ENCODE measurements around the gene DUOX1. TPM values are rescaled to one million over a fixed set of nuclear protein-coding genes. Genes with fewer than 3 reads are reported as not detected.

The DUOX1 gene
- total and polyA plus RNA-seq, 9 of the 15 experiments (the other 6 are each of a cell fraction or from before 2014, with no cell fraction given): 0.01 to 0.22 (median 0.01) TPM; not detected in 6

DNA sequence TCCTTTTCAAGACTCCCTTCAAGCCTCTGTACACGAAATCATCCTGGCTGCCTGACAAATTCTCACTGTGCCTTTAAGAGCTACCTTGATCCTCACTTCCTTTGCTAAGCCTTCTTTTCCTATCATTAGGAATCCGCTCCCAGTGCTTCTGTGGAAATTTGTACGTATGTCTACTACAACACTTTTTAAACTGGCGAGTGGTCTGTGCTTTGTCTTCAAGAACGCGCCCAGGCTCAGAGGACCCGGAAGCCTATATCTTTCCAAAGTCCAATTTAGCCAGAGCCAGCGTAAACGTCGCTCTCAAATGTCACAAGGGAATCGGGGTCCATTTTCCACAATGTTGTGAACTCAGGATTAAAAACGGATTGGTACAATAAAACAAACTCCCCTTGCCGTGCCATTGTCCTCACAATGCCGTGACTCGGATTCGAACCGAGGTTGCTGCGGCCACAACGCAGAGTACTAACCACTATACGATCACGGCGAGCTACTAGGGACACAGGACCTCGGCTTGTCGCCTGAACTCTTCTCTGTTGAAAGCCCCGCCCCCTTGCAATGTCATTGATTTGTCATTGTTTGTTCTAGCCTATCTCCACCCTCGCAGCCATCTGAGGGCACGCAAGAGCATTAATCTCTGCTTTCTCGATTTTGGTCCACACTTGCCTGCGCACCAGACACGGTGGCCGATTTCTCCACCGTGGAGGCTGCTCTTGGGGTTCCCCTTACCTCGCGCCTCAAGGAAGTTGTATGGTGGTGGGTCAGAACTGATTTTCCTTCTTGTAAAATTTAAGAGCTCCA lies 70.4 kb downstream of the DUOX1 start (continued):
- TF ChIP-seq, protein P1, sequence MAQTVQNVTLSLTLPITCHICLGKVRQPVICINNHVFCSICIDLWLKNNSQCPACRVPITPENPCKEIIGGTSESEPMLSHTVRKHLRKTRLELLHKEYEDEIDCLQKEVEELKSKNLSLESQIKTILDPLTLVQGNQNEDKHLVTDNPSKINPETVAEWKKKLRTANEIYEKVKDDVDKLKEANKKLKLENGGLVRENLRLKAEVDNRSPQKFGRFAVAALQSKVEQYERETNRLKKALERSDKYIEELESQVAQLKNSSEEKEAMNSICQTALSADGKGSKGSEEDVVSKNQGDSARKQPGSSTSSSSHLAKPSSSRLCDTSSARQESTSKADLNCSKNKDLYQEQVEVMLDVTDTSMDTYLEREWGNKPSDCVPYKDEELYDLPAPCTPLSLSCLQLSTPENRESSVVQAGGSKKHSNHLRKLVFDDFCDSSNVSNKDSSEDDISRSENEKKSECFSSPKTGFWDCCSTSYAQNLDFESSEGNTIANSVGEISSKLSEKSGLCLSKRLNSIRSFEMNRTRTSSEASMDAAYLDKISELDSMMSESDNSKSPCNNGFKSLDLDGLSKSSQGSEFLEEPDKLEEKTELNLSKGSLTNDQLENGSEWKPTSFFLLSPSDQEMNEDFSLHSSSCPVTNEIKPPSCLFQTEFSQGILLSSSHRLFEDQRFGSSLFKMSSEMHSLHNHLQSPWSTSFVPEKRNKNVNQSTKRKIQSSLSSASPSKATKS (CRISPR knock-in tag; IDR thresholded peaks at IDR 0.05): no peak
- TF ChIP-seq HDAC3 (IDR thresholded peaks at IDR 0.05; ENCODE audit: borderline replicate concordance, partially characterized antibody) (no peak), ZBTB1 (CRISPR knock-in tag; IDR thresholded peaks at IDR 0.05; ENCODE audit: borderline replicate concordance, low read depth) (no peak), ZKSCAN8 (CRISPR knock-in tag; IDR thresholded peaks at IDR 0.05) (no peak), DEAF1 (CRISPR knock-in tag; IDR thresholded peaks at IDR 0.05) (no peak), MCM7 (IDR thresholded peaks at IDR 0.05) (no peak), BRF1 (IDR thresholded peaks at IDR 0.05; ENCODE audit: borderline replicate concordance, extremely low read depth, insufficient read length) (peak; percentile 50), DLX4 (CRISPR knock-in tag; IDR thresholded peaks at IDR 0.05) (no peak), NFYB (IDR thresholded peaks at IDR 0.05; ENCODE audit: extremely low read depth, insufficient read length) (no peak), POLR2A (conservative IDR thresholded peaks at IDR 0.05) (no peak), ZNF408 (CRISPR knock-in tag; IDR thresholded peaks at IDR 0.05; ENCODE audit: low read depth) (no peak), EP400 (IDR thresholded peaks at IDR 0.05) (peak; percentile 35; the same call in 1 of the 2 replicates), ZNF644 (tag; IDR thresholded peaks at IDR 0.05; ENCODE audit: low read depth) (no peak), CBX3 (IDR thresholded peaks at IDR 0.05; ENCODE audit: borderline replicate concordance in 1 of 2, low read length in 2 of 2) (peak in 1 of 2 experiments; percentile 19; a peak in 1 of 3 replicates), MAFK (IDR thresholded peaks at IDR 0.05; ENCODE audit: low read length) (peak; percentile 68)
- TF ChIP-seq, protein P2, sequence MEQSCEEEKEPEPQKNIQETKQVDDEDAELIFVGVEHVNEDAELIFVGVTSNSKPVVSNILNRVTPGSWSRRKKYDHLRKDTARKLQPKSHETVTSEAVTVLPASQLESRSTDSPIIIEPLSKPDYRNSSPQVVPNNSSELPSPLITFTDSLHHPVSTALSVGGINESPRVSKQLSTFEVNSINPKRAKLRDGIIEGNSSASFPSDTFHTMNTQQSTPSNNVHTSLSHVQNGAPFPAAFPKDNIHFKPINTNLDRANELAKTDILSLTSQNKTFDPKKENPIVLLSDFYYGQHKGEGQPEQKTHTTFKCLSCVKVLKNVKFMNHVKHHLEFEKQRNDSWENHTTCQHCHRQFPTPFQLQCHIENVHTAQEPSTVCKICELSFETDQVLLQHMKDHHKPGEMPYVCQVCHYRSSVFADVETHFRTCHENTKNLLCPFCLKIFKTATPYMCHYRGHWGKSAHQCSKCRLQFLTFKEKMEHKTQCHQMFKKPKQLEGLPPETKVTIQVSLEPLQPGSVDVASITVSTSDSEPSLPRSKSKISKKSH (CRISPR knock-in tag; IDR thresholded peaks at IDR 0.05): no peak
- TF ChIP-seq, protein P3, sequence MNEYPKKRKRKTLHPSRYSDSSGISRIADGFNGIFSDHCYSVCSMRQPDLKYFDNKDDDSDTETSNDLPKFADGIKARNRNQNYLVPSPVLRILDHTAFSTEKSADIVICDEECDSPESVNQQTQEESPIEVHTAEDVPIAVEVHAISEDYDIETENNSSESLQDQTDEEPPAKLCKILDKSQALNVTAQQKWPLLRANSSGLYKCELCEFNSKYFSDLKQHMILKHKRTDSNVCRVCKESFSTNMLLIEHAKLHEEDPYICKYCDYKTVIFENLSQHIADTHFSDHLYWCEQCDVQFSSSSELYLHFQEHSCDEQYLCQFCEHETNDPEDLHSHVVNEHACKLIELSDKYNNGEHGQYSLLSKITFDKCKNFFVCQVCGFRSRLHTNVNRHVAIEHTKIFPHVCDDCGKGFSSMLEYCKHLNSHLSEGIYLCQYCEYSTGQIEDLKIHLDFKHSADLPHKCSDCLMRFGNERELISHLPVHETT (CRISPR knock-in tag; conservative IDR thresholded peaks at IDR 0.05 in 1 of 2, IDR thresholded peaks at IDR 0.05 in 1 of 2): 0 out of 4 replicates have a peak, but pooled peaks of 1 of the 2 experiments have one; percentile 22
- TF ChIP-seq, protein P4, sequence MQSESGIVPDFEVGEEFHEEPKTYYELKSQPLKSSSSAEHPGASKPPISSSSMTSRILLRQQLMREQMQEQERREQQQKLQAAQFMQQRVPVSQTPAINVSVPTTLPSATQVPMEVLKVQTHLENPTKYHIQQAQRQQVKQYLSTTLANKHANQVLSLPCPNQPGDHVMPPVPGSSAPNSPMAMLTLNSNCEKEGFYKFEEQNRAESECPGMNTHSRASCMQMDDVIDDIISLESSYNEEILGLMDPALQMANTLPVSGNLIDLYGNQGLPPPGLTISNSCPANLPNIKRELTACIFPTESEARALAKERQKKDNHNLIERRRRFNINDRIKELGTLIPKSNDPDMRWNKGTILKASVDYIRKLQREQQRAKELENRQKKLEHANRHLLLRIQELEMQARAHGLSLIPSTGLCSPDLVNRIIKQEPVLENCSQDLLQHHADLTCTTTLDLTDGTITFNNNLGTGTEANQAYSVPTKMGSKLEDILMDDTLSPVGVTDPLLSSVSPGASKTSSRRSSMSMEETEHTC (IDR thresholded peaks at IDR 0.05): no peak
